ENCODE measurements around the gene C5.
"Not testable (repeated sequence)": the region's sequence is repeated elsewhere in the genome, so short reads cannot be mapped to it uniquely, and the experiment has no call there.

The C5 gene

GRCh38 chr9:121050128-121050988 lies at the start of gene C5:
Gene C5, minus strand, starts transcription at chr9:121050275. Its CDS starts 29 bp downstream, at chr9:121050246.
- H3K4me3 ChIP-seq (ENCODE audit: low read length), result no peak within 1 kb of the TSS
- TF ChIP-seq ZNF274 (IDR thresholded peaks at IDR 0.05; ENCODE audit: low read depth, low read length), result no peak

- H3K4me3 ChIP-seq (ENCODE audit: low read length), result no peak overlapping the region
- no peak for TF ChIP-seq ZNF274 (IDR thresholded peaks at IDR 0.05; ENCODE audit: low read depth, low read length)
Observed at GRCh38 chr9:121098567-121099198, 48.6 kb upstream of the C5 start.

GRCh38 chr9:121095057-121095456 lies 45.0 kb upstream of the C5 start:
- no peak overlapping the region for H3K4me3 ChIP-seq (ENCODE audit: low read length)
- TF ChIP-seq ZNF274 (IDR thresholded peaks at IDR 0.05; ENCODE audit: low read depth, low read length), result no peak

GRCh38 chr9:121090743-121091142 lies 40.7 kb upstream of the C5 start:
- H3K4me3 ChIP-seq (ENCODE audit: low read length), result not testable (repeated sequence)

DNA sequence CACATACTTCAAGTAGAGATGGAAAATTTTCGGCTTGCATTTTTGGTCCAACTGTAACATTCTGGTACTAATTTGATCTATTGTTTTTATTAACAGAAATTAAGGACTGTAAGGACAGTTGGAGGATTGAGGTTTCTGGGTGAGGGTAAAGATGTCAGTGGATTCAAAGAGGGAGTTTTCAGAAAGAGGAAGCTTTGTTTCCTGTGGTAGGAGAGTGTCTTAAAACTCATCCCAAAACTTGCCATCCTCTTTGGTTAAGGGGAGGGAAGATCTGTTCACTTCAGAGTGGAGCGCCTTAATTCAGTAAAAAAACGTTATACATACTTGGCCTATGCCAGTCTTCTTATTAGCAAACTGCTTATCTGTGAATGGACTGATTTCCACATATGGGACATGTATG lies 38.5 kb upstream of the C5 start:
- H3K4me3 ChIP-seq (ENCODE audit: low read length), result no peak overlapping the region
- TF ChIP-seq ZNF274 (IDR thresholded peaks at IDR 0.05; ENCODE audit: low read depth, low read length), result no peak

- TF ChIP-seq ZNF274 (IDR thresholded peaks at IDR 0.05; ENCODE audit: low read depth, low read length), result no peak
- no peak overlapping the region for H3K4me3 ChIP-seq (ENCODE audit: low read length)
Observed at GRCh38 chr9:121085661-121086060, 35.6 kb upstream of the C5 start.

- no peak overlapping the region for H3K4me3 ChIP-seq (ENCODE audit: low read length)
- TF ChIP-seq ZNF274 (IDR thresholded peaks at IDR 0.05; ENCODE audit: low read depth, low read length), result no peak
Observed at GRCh38 chr9:121082075-121082474, 32.0 kb upstream of the C5 start.

DNA sequence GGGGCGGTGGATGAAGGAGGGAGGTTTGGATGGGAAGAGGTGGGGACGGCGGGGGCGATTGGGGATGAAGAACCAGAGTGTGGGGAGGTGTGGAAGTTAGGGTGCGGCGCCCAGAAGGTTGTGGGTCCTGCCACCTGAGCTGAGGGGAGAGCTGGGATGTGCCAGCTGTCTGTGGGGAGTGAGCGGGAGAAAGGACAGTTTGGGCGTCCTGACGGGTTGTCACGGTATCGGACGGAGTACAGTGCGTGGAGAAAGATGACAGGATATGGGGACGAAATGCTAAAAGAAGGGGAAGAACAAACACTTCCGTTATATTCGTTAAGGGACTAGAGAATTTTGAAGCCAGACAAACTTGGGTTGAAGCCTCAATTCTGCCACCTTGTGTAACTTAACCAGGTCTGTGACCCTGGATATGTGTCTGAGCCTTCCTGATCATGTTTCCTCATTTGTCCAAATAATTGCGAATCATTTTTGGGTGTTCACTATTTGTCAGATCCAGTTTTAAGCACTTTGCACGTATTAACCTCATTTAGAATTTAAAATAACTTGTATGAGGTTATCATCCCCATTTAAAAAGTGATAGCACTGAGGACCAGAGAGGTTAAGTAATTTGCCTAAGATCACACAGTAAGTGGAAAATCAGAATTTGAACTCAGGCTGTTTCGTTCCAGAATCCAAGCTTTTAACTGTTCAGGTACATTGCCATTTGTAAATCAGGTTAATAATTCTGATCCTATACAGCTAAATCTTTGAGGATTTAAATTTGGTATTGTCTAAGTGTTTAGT lies 25.4 kb upstream of the C5 start:
- H3K4me3 ChIP-seq (ENCODE audit: low read length), result peak overlapping the region; percentile 89
- TF ChIP-seq ZNF274 (IDR thresholded peaks at IDR 0.05; ENCODE audit: low read depth, low read length), result no peak

- H3K4me3 ChIP-seq (ENCODE audit: low read length), result peak within 1 kb of the TSS; percentile 89
- TF ChIP-seq ZNF274 (IDR thresholded peaks at IDR 0.05; ENCODE audit: low read depth, low read length), result no peak
Observed at GRCh38 chr9:121074370-121075250, 24.5 kb upstream of the C5 start, which contains the start of gene CNTRL. Gene CNTRL, plus strand, starts transcription at chr9:121074955. Its CDS starts 13,372 bp downstream, at chr9:121088327.

DNA sequence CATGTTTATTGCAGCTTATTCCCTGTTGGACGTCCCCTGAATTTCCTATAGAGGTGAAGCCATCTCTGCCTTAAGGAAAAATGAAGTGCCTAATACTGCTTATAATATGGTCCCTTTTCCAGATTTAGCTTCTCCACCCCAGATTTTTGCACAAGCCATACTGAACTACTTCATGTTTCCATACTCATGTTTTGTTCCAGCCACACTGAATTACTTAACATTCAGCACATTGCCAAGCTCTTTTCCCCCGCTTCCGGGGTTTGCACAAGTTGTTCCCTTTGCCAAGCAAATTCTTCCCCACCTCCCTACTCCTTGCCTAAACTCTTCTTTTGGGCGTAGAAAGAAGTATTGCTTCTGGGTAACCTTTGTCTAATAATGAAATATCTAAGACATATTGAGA lies 23.0 kb upstream of the C5 start:
- TF ChIP-seq ZNF274 (IDR thresholded peaks at IDR 0.05; ENCODE audit: low read depth, low read length), result no peak
- H3K4me3 ChIP-seq (ENCODE audit: low read length), result peak overlapping the region; percentile 89; the same call in 1 of the 2 replicates

- no peak for TF ChIP-seq ZNF274 (IDR thresholded peaks at IDR 0.05; ENCODE audit: low read depth, low read length)
- H3K4me3 ChIP-seq (ENCODE audit: low read length), result peak overlapping the region; percentile 84; the same call in 1 of the 2 replicates
Observed at GRCh38 chr9:121071756-121072421, 21.8 kb upstream of the C5 start.

DNA sequence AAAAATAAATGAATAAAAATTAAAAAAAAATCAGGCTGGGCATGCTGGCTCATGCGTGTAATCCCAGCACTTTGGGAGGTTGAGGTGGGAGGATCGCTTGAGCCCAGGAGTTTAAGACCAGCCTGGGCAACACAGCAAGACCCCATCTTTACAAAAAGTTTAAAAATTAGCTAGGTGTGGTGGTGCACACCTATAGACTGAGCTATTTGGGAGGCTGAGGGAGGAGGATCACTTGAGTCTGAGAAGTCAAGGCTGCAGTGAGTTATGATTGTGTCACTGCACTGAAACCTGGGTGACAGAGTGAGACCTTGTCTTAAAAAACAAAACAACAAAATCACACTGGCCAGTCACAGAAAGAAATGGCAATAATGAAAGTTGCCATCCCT lies 21.3 kb upstream of the C5 start:
- TF ChIP-seq ZNF274 (IDR thresholded peaks at IDR 0.05; ENCODE audit: low read depth, low read length), result no peak
- peak overlapping the region; percentile 67; the same call in 1 of the 2 replicates for H3K4me3 ChIP-seq (ENCODE audit: low read length)

DNA sequence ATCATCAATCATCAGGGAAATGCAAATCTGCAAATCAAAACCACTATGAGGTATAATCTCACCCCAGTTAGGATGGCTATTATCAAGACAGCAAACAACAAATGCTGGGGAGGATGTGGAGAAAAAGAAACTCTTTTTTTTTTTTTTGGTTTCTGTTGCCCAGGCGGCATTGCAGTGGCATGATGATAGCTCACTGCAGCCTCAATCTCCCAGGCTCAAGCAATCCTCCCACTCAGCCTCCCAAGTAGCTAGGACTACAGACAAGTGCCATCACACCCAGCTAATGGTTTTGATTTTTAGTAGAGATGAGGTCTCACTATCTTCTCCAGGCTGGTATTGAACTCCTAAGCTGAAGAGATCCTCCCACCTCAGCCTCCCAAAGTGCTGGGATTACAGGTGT lies 19.3 kb upstream of the C5 start:
- no peak overlapping the region for H3K4me3 ChIP-seq (ENCODE audit: low read length)
- TF ChIP-seq ZNF274 (IDR thresholded peaks at IDR 0.05; ENCODE audit: low read depth, low read length), result no peak
